ENCODE measurements around the gene LENG8.

The LENG8 gene

DNA sequence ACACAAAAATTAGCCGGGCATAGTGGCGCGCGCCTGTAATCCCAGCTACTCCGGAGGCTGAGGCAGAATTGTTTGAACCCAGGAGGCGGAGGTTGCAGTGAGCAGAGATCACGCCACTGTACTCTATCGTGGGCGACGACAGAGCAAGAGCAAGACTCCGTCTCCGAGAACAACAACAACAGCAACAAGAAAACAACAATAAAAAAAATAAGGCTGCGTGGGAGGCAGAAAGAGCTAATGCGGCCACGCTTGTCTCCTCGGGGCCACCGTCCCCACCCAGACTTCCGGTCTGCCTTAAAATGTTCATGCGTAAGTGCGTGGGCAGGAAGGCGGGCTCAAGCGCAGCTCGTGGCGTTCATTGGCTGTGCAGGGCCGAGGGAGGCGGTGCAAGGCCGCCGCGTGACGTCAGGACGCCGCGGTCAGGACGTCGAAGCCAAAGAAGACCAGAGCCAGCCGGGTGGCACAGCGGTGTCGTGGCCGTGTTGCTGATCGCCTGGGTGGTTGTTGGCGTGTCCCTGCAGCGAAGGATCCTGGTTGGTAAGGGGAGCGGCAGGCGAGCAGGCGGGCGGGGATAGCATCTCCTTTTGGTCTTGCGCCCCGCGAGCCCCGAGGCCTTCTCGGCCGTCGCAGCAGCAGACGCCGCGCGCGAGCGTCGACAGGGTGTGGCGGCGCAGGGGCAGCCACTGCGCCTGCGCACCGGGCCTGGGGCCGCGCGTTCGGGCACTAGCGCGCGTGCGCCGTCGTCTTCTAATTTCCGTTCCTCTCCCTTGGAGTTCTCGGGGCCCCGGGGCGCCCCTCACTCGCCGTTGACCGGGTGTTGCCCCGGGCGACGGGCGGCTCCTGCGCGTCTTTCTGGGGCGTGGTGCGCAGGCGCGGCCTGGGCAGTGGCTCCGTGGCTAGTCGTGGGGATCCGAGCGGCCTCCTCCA is at the start of gene LENG8:
Gene LENG8, plus strand, starts transcription at position 426 of the 927 bp plus-strand sequence. CDS start 2,146 bp downstream, outside the sequence.
- DNase-seq (ENCODE audit: low read depth), result peak; percentile 95

GRCh38 chr19:54400913-54401312 is 48.1 kb upstream of the LENG8 start:
- no peak for DNase-seq (ENCODE audit: low read depth)

GRCh38 chr19:54403054-54403453 is 45.9 kb upstream of the LENG8 start:
- DNase-seq (ENCODE audit: low read depth), result no peak

GRCh38 chr19:54405628-54406027 is 43.4 kb upstream of the LENG8 start:
- DNase-seq (ENCODE audit: low read depth), result no peak

GRCh38 chr19:54407780-54408179 is 41.2 kb upstream of the LENG8 start:
- no peak for DNase-seq (ENCODE audit: low read depth)

DNA sequence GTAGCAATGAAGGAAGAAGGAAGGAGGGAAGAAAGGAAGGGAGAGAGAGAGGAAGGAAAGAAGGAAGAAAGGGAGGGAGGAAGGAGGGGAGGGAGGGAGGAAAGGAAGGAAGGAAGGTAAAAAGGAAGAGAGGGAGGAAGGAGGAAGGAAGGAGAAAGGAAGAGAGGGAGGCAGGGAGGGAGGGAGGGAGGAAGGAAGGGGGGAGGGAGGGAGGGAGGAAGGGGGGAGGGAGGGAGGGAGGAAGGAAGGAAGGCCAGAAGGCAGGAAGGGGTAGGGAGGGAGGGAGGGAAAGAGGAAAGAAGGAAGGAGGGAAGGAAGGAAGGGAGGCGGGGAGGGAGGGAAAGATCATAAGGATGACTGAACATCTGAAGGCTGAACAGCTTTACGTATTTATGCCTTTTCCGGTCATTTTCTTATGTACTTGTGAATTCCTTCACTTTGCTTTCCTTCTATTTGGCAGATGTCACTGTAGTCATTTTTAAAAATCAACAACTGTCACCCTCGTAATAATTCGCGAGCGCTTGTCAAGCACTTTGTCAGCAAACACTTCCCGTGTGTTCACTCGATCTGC is 40.5 kb upstream of the LENG8 start:
- DNase-seq (ENCODE audit: low read depth), result no peak

- no peak for DNase-seq (ENCODE audit: low read depth)
Measured at GRCh38 chr19:54411033-54411432, 38.0 kb upstream of the LENG8 start.

- no peak for DNase-seq (ENCODE audit: low read depth)
Measured at GRCh38 chr19:54412877-54413276, 36.1 kb upstream of the LENG8 start.

GRCh38 chr19:54414156-54414555 is 34.8 kb upstream of the LENG8 start:
- DNase-seq (ENCODE audit: low read depth), result no peak

DNA sequence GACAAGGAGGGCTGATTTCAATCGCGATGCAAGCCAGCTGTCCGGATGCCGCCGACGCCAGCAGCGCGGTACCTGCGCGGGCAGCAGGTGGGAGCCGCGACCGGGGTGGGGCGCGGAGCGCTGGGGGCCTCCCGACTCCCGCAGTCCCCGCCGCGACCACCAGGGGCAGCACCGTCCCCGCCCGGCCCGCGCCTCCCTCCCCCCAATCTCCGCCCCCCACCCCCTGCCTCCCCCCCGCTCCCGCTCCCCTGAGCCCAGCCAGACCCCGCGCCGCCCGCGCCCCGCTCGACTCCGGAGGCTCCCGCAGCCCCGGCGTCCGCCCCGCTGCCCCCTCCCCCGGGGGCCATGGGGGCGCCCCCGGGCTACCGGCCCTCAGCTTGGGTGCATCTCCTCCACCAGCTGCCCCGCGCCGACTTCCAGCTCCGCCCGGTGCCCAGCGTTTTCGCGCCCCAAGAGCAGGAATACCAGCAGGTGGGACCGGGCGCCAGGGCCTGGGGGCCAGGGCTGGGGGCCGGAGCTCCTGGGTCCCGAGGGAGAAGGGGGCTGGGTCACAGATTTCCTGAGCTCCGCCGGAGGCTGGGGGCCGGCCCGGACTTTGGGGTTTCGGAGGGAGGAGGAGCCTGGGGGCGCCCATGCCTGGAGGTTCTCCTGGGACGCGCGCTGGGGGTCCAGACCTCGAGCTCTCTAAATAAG is 33.6 kb upstream of the LENG8 start, which contains the start of gene TTYH1:
Gene TTYH1, plus strand, starts transcription at position 257 of the 693 bp plus-strand sequence. Its CDS starts 89 bp downstream, at position 346.
- DNase-seq (ENCODE audit: low read depth), result no peak

GRCh38 chr19:54415901-54416673 is 32.9 kb upstream of the LENG8 start:
- DNase-seq (ENCODE audit: low read depth), result no peak

DNA sequence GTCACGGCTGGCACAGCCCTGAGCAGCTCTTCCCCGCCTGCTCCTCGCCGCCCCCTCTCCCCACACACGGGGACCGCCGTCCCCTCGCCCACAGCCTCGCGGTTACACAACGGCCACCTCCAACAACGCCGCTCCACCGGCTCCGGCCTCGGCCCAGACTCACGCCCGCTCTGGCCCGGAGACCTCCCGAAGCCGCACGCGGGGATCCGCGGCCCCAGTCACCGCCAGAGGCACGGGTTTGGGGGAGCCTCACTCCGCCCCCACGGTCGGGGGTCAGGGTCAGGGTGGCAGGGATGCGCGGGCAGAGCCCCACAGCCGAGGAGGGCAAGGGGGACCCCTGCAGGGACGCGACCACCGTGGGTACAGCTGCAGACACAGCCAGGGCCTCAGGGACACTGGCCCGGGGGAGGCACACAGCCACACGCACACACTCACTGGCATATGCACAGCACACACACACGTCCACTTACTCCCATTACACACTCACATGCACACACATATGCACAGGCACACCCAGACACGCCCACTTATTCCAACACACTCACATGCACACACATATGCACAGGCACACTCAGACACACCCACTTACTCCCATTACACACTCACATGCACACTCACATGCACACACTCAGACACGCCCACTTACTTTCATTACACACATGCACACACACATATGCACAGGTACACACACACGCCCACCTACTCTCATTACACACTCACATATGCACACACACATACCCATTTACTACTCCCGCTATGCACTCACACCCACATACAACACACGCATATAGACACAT is 32.1 kb upstream of the LENG8 start:
- DNase-seq (ENCODE audit: low read depth), result no peak

- no peak for DNase-seq (ENCODE audit: low read depth)
Measured at GRCh38 chr19:54418030-54418929, 30.7 kb upstream of the LENG8 start.

DNA sequence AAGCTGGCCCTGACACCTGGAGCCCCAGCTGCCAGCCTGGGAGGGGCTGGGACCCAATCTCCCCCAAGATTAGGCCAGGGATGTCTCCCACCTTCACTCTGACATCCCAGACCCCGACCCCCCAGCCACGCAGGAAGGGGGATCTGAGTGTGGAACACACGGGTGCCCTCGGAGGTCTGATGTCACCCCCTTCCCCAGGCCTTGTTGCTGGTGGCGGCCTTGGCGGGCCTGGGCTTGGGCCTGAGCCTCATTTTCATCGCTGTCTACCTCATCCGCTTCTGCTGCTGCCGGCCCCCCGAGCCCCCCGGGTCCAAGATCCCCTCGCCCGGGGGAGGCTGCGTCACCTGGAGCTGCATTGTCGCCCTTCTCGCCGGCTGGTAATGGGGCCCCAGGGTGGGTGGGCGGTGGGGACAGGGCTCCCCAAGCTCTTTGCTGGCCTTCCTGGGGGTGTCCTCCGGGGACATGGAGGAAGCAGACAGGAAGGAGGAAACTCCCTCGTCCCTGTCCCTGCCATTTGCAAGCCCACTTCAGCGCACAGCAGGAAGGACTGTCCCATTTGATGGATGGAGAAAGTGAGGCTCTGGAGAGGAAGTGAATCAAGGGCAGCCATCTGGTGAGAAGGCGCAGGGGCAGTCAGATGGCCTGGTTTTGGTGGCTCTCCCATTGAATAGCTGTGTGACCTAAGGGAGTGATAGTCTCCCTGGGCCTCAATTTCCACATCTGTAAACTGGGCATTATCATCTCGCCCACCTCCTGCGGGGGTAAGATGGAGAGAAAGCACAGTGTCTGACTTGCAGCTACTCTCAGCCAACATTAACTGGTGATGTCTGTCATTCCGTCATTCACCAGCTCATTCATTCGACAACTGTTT is 29.8 kb upstream of the LENG8 start:
- no peak for DNase-seq (ENCODE audit: low read depth)

GRCh38 chr19:54420068-54420382 is 29.0 kb upstream of the LENG8 start:
- DNase-seq (ENCODE audit: low read depth), result no peak

- no peak for DNase-seq (ENCODE audit: low read depth)
Measured at GRCh38 chr19:54420383-54421168, 28.4 kb upstream of the LENG8 start.

DNA sequence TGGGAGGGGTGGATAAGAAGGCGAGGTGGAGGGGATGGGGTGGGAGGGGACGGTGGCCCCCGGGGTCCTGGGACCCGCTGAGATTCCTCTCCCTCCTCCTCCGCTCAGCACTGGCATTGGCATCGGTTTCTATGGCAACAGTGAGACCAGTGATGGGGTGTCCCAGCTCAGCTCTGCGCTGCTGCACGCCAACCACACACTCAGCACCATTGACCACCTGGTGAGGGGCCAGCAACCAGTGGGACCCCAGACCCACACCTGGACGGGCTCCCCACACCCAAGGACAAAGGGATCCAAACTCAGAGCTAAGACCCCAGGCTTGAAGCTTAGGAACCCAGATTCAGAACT is 27.9 kb upstream of the LENG8 start:
- no peak for DNase-seq (ENCODE audit: low read depth)

- DNase-seq (ENCODE audit: low read depth), result no peak
Measured at GRCh38 chr19:54421521-54421920, 27.5 kb upstream of the LENG8 start.

DNA sequence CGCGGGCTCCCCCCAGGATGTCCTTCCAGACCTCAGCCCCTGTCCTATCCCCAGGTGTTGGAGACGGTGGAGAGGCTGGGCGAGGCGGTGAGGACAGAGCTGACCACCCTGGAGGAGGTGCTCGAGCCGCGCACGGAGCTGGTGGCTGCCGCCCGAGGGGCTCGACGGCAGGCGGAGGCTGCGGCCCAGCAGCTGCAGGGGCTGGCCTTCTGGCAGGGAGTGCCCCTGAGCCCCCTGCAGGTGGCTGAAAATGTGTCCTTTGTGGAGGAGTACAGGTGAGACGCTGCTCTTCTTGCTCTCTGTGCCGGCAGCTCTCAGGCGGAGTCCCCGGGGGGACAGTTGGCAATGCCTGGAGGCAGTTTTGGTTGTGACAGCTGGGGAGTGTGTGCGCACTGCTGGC is 26.9 kb upstream of the LENG8 start:
- DNase-seq (ENCODE audit: low read depth), result no peak
